ENCODE measurements around the gene TERB2. TPM values are rescaled to one million over a fixed set of nuclear protein-coding genes. Genes with fewer than 3 reads are reported as not detected.
"Not testable (repeated sequence)": the region's sequence is repeated elsewhere in the genome, so short reads cannot be mapped to it uniquely, and the experiment has no call there.

TERB2 gene
- total RNA-seq, 1 donor from 2014 or later, result not detected

GRCh38 chr15:44968475-44968874 lies 12.0 kb downstream of the TERB2 start:
- Mint-ChIP-seq H3K4me3 (ENCODE audit: unreplicated experiment) (no peak overlapping the region), H3K27me3 (ENCODE audit: unreplicated experiment) (peaks cover 20% of the 10 kb centered on the region), H3K27ac (ENCODE audit: unreplicated experiment) (no peak overlapping the region), H3K9me3 (ENCODE audit: unreplicated experiment) (no peaks in the 10 kb centered on the region), H3K36me3 (ENCODE audit: unreplicated experiment) (no peaks in the 10 kb centered on the region), H3K4me1 (ENCODE audit: unreplicated experiment) (no peaks in the 10 kb centered on the region)
- TF ChIP-seq, protein P1, sequence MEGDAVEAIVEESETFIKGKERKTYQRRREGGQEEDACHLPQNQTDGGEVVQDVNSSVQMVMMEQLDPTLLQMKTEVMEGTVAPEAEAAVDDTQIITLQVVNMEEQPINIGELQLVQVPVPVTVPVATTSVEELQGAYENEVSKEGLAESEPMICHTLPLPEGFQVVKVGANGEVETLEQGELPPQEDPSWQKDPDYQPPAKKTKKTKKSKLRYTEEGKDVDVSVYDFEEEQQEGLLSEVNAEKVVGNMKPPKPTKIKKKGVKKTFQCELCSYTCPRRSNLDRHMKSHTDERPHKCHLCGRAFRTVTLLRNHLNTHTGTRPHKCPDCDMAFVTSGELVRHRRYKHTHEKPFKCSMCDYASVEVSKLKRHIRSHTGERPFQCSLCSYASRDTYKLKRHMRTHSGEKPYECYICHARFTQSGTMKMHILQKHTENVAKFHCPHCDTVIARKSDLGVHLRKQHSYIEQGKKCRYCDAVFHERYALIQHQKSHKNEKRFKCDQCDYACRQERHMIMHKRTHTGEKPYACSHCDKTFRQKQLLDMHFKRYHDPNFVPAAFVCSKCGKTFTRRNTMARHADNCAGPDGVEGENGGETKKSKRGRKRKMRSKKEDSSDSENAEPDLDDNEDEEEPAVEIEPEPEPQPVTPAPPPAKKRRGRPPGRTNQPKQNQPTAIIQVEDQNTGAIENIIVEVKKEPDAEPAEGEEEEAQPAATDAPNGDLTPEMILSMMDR (IDR thresholded peaks at IDR 0.05), result no peak
- no peak for DNase-seq (ENCODE audit: extremely low spot score, unreplicated experiment)

- TF ChIP-seq, protein P1 (IDR thresholded peaks at IDR 0.05), result no peak
- no peak overlapping the region for H3K4me3 Mint-ChIP-seq (ENCODE audit: unreplicated experiment)
- H3K9me3 Mint-ChIP-seq (ENCODE audit: unreplicated experiment), result no peaks in the 10 kb centered on the region
- H3K27me3 Mint-ChIP-seq (ENCODE audit: unreplicated experiment), result peaks cover 24% of the 10 kb centered on the region
- no peak overlapping the region for H3K27ac Mint-ChIP-seq (ENCODE audit: unreplicated experiment)
- no peak for DNase-seq (ENCODE audit: extremely low spot score, unreplicated experiment)
- no peaks in the 10 kb centered on the region for H3K4me1 Mint-ChIP-seq (ENCODE audit: unreplicated experiment)
- no peaks in the 10 kb centered on the region for H3K36me3 Mint-ChIP-seq (ENCODE audit: unreplicated experiment)
Measured at GRCh38 chr15:44971036-44971435, 14.5 kb downstream of the TERB2 start.

- not testable (repeated sequence) for H3K36me3 Mint-ChIP-seq (ENCODE audit: unreplicated experiment); H3K27ac Mint-ChIP-seq (ENCODE audit: unreplicated experiment); H3K9me3 Mint-ChIP-seq (ENCODE audit: unreplicated experiment); H3K4me3 Mint-ChIP-seq (ENCODE audit: unreplicated experiment); DNase-seq (ENCODE audit: extremely low spot score, unreplicated experiment); H3K4me1 Mint-ChIP-seq (ENCODE audit: unreplicated experiment)
- H3K27me3 Mint-ChIP-seq (ENCODE audit: unreplicated experiment), result peaks cover 28% of the 10 kb centered on the region
Measured at GRCh38 chr15:44976183-44976582, 19.7 kb downstream of the TERB2 start.

DNA sequence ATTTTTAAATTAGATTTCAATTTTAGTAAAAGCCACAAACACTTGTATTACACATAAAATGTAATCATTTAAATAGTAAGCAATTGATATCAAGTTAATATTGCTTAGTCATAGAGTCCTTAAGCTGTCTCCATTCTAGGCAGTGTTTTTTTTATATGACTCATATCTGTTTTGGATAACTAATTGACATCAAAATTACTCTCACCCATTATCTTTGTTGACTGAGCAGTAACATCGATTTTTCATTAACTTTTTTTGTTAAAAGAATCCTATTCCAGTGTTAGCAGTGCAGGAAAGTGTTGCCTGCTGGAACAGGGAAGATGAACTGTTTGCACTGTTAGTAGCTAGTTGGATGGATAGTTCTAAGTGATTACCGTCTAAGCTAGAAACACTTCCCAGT lies 21.3 kb downstream of the TERB2 start:
- peaks cover 36% of the 10 kb centered on the region for H3K27me3 Mint-ChIP-seq (ENCODE audit: unreplicated experiment)
- H3K4me3 Mint-ChIP-seq (ENCODE audit: unreplicated experiment); H3K9me3 Mint-ChIP-seq (ENCODE audit: unreplicated experiment); H3K27ac Mint-ChIP-seq (ENCODE audit: unreplicated experiment); DNase-seq (ENCODE audit: extremely low spot score, unreplicated experiment); H3K4me1 Mint-ChIP-seq (ENCODE audit: unreplicated experiment); H3K36me3 Mint-ChIP-seq (ENCODE audit: unreplicated experiment): not testable (repeated sequence)

GRCh38 chr15:44979617-44980339 lies 23.3 kb downstream of the TERB2 start:
- H3K4me1 Mint-ChIP-seq (ENCODE audit: unreplicated experiment); H3K9me3 Mint-ChIP-seq (ENCODE audit: unreplicated experiment); DNase-seq (ENCODE audit: extremely low spot score, unreplicated experiment); H3K4me3 Mint-ChIP-seq (ENCODE audit: unreplicated experiment); H3K27ac Mint-ChIP-seq (ENCODE audit: unreplicated experiment); H3K36me3 Mint-ChIP-seq (ENCODE audit: unreplicated experiment): not testable (repeated sequence)
- H3K27me3 Mint-ChIP-seq (ENCODE audit: unreplicated experiment), result peaks cover 32% of the 10 kb centered on the region

GRCh38 chr15:44984144-44984543 lies 27.7 kb downstream of the TERB2 start:
- not testable (repeated sequence) for H3K27ac Mint-ChIP-seq (ENCODE audit: unreplicated experiment)

DNA sequence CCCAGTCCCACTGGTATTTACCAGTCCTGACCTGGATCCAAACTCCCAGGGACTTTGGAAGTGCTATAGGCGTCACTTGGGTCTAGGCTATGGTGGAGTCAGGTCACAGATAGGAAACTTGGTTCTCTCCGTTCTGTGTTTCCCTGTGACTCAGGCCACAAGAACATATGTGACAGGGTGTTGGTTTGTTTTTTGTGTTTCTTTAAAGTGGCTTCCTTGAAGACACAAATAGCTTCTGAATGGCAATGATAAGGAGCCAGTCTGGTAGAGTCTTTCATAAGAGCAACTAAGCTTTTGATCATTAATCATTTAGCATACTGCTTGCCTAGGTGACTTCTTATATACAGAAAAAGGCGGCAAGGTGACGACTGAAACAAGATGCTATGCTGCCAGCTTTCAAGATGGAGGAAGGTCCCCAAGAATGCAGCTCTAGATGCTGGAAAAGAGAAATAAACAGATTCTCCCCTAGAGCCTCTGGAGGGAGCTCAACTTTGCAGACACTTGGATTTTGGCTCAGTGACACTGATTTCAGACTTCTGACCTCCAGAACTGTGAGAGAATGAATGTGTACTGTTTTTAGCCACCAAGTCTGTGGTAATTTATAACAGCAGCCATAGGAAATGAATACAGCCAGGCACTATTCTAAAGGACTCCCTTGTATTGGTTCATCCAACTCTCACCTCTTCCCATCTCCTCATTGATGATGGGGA lies 30.0 kb downstream of the TERB2 start:
- H3K4me3 Mint-ChIP-seq (ENCODE audit: unreplicated experiment); H3K9me3 Mint-ChIP-seq (ENCODE audit: unreplicated experiment); DNase-seq (ENCODE audit: extremely low spot score, unreplicated experiment); H3K27ac Mint-ChIP-seq (ENCODE audit: unreplicated experiment); H3K4me1 Mint-ChIP-seq (ENCODE audit: unreplicated experiment); H3K36me3 Mint-ChIP-seq (ENCODE audit: unreplicated experiment): not testable (repeated sequence)
- H3K27me3 Mint-ChIP-seq (ENCODE audit: unreplicated experiment), result peaks cover 21% of the 10 kb centered on the region

More at GRCh38 chr15:44984144-44984543, 27.7 kb downstream of the TERB2 start:
- DNase-seq (ENCODE audit: extremely low spot score, unreplicated experiment); H3K36me3 Mint-ChIP-seq (ENCODE audit: unreplicated experiment); H3K4me3 Mint-ChIP-seq (ENCODE audit: unreplicated experiment); H3K4me1 Mint-ChIP-seq (ENCODE audit: unreplicated experiment); H3K9me3 Mint-ChIP-seq (ENCODE audit: unreplicated experiment): not testable (repeated sequence)
- peaks cover 27% of the 10 kb centered on the region for H3K27me3 Mint-ChIP-seq (ENCODE audit: unreplicated experiment)

- not testable (repeated sequence) for H3K27ac Mint-ChIP-seq (ENCODE audit: unreplicated experiment); H3K4me3 Mint-ChIP-seq (ENCODE audit: unreplicated experiment); H3K36me3 Mint-ChIP-seq (ENCODE audit: unreplicated experiment); DNase-seq (ENCODE audit: extremely low spot score, unreplicated experiment); H3K4me1 Mint-ChIP-seq (ENCODE audit: unreplicated experiment); H3K9me3 Mint-ChIP-seq (ENCODE audit: unreplicated experiment)
- H3K27me3 Mint-ChIP-seq (ENCODE audit: unreplicated experiment), result peaks cover 22% of the 10 kb centered on the region
Measured at GRCh38 chr15:44987711-44988110, 31.2 kb downstream of the TERB2 start.

GRCh38 chr15:44988184-44988869 lies 31.8 kb downstream of the TERB2 start:
- H3K4me1 Mint-ChIP-seq (ENCODE audit: unreplicated experiment); DNase-seq (ENCODE audit: extremely low spot score, unreplicated experiment); H3K4me3 Mint-ChIP-seq (ENCODE audit: unreplicated experiment); H3K36me3 Mint-ChIP-seq (ENCODE audit: unreplicated experiment); H3K9me3 Mint-ChIP-seq (ENCODE audit: unreplicated experiment); H3K27ac Mint-ChIP-seq (ENCODE audit: unreplicated experiment): not testable (repeated sequence)
- H3K27me3 Mint-ChIP-seq (ENCODE audit: unreplicated experiment), result peaks cover 24% of the 10 kb centered on the region

- peaks cover 26% of the 10 kb centered on the region for H3K27me3 Mint-ChIP-seq (ENCODE audit: unreplicated experiment)
- not testable (repeated sequence) for H3K4me3 Mint-ChIP-seq (ENCODE audit: unreplicated experiment); H3K9me3 Mint-ChIP-seq (ENCODE audit: unreplicated experiment); DNase-seq (ENCODE audit: extremely low spot score, unreplicated experiment); H3K27ac Mint-ChIP-seq (ENCODE audit: unreplicated experiment); H3K4me1 Mint-ChIP-seq (ENCODE audit: unreplicated experiment); H3K36me3 Mint-ChIP-seq (ENCODE audit: unreplicated experiment)
Measured at GRCh38 chr15:44988870-44989219, 32.4 kb downstream of the TERB2 start.
